ENCODE measurements around the gene AKAP4.

Gene AKAP4

GRCh38 chrX:50152456-50152855 lies 48.4 kb downstream of the AKAP4 start:
- Histone ChIP-seq H3K4me3 (replicated peaks; ENCODE audit: low read depth, low read length) (no peak overlapping the region), H3K27me3 (replicated peaks; ENCODE audit: control insufficient read depth, insufficient read depth, low read length) (no peaks in the 10 kb centered on the region), H3K36me3 (ENCODE audit: control insufficient read depth, insufficient read depth, low read length) (no peaks in the 10 kb centered on the region)
- TF ChIP-seq CTCF (IDR thresholded peaks at IDR 0.05; ENCODE audit: insufficient read depth, low read length, poor library complexity, severe bottlenecking): no peak
- DNase-seq (ENCODE audit: extremely low read depth, insufficient read length): no peak

DNA sequence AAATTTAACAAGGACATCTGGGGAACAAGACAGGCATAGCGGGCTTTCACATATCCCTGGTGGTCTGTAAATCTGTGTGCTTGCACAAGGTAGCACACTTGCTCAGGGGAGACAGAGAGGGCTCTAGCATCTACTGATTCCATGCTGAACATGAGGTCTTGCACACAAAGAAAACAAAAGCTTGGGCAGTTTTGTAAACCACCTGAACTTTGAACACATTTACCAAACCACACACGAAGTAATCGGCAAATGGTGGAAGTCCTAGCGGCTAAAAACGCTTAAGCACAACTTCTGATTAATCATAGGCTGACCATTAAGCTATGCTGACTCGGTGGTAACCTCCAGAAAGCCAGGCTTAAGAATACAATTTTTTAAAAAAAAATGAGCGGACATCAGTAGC lies 52.8 kb downstream of the AKAP4 start:
- Histone ChIP-seq H3K4me3 (replicated peaks; ENCODE audit: low read depth, low read length) (no peak overlapping the region), H3K36me3 (ENCODE audit: control insufficient read depth, insufficient read depth, low read length) (no peaks in the 10 kb centered on the region), H3K27me3 (replicated peaks; ENCODE audit: control insufficient read depth, insufficient read depth, low read length) (no peaks in the 10 kb centered on the region)
- TF ChIP-seq CTCF (IDR thresholded peaks at IDR 0.05; ENCODE audit: insufficient read depth, low read length, poor library complexity, severe bottlenecking): no peak
- DNase-seq (ENCODE audit: extremely low read depth, insufficient read length): no peak
